Effector memory CD4-positive, alpha-beta T cell (primary cell): ENCODE measurements around the gene ZNF488.
"Not testable (repeated sequence)": the region's sequence is repeated elsewhere in the genome, so short reads cannot be mapped to it uniquely, and the experiment has no call there.

Experiments
- DNase-seq, 3 donors: peaks; one replicate each; pipeline ENCODE4 v3.0.0-alpha.2; 2020
- H3K27ac ChIP-seq: 2 replicates; pipeline ENCODE4 v1.7.0; 2013; ENCODE audit warnings: mild to moderate bottlenecking, low read length, moderate library complexity; ENCODE audit not compliant: insufficient read depth, poor library complexity, severe bottlenecking
- H3K27me3 ChIP-seq: replicated peaks from 2 replicates; pipeline ENCODE4 v1.7.0; 2013; ENCODE audit warnings: mild to moderate bottlenecking, low read length; ENCODE audit not compliant: insufficient read depth, control insufficient read depth, poor library complexity, severe bottlenecking
- H3K36me3 ChIP-seq: 2 replicates; pipeline ENCODE4 v1.7.0; 2013; ENCODE audit warnings: mild to moderate bottlenecking, low read length, moderate library complexity; ENCODE audit not compliant: control insufficient read depth, insufficient read depth
- H3K4me1 ChIP-seq: 2 replicates; pipeline ENCODE4 v1.7.0; 2013; ENCODE audit warnings: low read length, mild to moderate bottlenecking; ENCODE audit not compliant: control insufficient read depth, insufficient read depth, poor library complexity, severe bottlenecking
- H3K4me3 ChIP-seq: 2 replicates; pipeline ENCODE4 v1.7.0; 2013; ENCODE audit warnings: low read length, low read depth, mild to moderate bottlenecking; ENCODE audit not compliant: insufficient read depth, poor library complexity, severe bottlenecking
- H3K9me3 ChIP-seq: 2 replicates; pipeline ENCODE4 v1.7.0; 2013; ENCODE audit warnings: mild to moderate bottlenecking, low read length, moderate library complexity; ENCODE audit not compliant: control insufficient read depth

ZNF488 gene

DNA sequence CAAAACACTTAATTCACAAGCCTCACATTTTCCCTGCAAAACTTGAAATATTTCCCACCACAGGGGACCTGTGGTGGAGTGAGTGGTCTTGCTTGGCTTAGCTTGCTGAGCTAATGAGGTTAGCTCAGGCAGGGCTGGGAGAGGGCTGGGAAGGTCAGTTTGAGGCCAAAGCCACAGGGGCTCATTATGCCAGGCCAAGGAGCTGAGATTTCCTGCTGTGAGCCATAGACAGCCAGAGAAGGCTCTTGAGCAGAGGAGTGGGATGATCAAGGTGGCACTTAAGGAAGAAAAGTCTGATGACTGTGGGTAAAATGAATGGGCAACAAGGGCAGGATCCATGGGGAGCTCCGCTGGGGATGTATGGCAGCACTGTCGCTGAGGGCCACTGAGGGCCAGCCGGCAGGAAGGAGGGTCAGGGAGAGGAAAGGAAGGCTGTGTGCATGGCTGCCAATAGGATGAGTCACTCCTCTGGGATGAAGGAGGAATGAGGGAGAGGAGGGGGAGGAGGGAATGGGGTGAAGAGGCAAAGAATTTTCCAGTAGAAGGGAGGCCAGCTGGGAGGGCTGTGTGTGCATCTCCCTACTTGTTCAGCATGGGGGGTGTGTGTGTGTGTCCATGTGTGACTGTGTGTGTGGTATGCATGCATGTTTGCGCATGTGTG, 18.7 kb upstream of the ZNF488 start:
- H3K4me1 ChIP-seq: no peaks in the 10 kb centered on the region
- no peak overlapping the region for H3K27ac ChIP-seq
- no peaks in the 10 kb centered on the region for H3K27me3 ChIP-seq
- no peak for DNase-seq
- H3K4me3 ChIP-seq: no peak overlapping the region
- H3K36me3 ChIP-seq: no peaks in the 10 kb centered on the region
- no peaks in the 10 kb centered on the region for H3K9me3 ChIP-seq

DNA sequence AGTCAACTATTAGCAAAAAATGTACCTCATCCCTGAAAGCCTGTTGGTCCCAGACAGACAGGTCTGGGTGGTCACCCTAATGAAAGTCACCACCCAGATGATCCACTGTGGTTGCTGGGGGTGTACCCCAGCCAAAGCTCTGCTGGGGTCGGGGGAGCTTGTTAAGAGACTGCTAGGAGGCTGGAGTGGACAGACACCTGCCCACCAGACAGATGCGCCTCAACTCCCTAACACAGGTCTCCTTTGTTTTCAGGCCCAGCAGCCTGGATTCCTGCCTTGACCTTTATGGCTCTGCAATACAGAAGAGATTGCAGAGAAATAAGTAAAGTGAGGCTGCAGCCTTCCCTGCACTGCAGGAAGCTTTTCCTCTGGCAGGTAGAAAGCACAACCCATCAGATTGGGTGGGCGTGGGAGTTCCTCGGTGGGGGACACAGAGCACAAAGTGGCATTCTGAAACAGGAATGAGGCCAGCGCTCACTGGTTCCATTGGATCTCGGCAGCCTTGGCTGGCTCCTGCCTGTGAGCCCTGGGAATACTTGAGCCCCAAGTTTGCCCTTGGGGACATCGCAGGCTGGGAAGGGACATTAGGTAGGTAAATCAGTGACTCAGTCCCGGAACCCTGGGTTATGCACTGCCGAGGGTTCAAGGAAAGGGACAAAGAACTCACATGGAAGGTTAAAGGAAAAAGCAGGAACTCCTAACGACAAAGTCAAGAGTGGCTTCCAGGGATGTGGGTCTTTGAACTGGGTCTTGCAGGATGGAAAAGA, 18.0 kb upstream of the ZNF488 start:
- H3K36me3 ChIP-seq: no peaks in the 10 kb centered on the region
- no peaks in the 10 kb centered on the region for H3K27me3 ChIP-seq
- H3K9me3 ChIP-seq: no peaks in the 10 kb centered on the region
- DNase-seq: no peak
- no peak overlapping the region for H3K4me3 ChIP-seq
- no peaks in the 10 kb centered on the region for H3K4me1 ChIP-seq
- no peak overlapping the region for H3K27ac ChIP-seq

DNA sequence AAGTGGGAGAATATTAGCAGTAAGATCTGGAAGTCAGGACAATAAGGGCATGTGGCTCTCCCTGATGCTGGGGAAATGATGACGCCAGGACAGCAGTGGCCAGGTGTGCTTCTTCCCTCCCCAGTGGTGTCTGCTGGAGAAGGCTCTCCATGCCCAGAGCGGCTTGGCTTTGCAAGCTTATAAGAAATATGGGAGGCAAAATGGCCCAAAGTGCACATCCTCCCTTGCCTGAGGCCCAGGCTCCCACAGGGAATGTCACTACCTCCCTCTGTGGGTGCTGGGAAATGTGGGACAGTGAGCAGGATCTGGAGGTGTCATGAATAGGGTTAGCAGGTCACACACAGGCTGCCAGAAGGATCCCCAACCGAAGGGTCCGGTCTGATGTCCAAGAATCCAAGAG, 17.1 kb upstream of the ZNF488 start:
- Histone ChIP-seq H3K36me3 (no peaks in the 10 kb centered on the region), H3K4me3 (no peak overlapping the region)

DNA sequence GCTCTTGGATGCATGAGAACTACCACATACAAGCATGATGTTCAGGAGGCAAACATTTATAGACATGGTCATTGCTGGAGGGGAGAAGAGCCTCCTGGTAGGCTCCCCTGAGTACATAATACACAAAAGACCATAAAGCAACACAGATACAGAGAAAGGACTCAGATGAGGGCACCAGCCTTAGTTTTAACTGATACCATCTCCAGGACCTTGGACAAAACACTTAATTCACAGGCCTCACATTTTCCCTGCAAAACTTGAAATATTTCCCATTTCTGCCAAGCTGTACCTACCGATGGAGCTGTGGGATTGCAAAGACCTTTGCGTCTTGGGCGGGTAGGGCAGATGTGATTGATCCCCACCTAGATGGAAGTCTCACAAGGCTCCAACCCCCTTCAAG, 16.7 kb upstream of the ZNF488 start:
- Histone ChIP-seq H3K4me1 (no peaks in the 10 kb centered on the region), H3K36me3 (no peaks in the 10 kb centered on the region), H3K4me3 (no peak overlapping the region), H3K27me3 (no peaks in the 10 kb centered on the region), H3K27ac (no peak overlapping the region), H3K9me3 (no peaks in the 10 kb centered on the region)
- no peak for DNase-seq

More for the DNA sequence above, 17.1 kb upstream of the ZNF488 start:
- Histone ChIP-seq H3K9me3 (no peaks in the 10 kb centered on the region), H3K27me3 (no peaks in the 10 kb centered on the region), H3K27ac (no peak overlapping the region), H3K4me1 (no peaks in the 10 kb centered on the region)
- no peak for DNase-seq

DNA sequence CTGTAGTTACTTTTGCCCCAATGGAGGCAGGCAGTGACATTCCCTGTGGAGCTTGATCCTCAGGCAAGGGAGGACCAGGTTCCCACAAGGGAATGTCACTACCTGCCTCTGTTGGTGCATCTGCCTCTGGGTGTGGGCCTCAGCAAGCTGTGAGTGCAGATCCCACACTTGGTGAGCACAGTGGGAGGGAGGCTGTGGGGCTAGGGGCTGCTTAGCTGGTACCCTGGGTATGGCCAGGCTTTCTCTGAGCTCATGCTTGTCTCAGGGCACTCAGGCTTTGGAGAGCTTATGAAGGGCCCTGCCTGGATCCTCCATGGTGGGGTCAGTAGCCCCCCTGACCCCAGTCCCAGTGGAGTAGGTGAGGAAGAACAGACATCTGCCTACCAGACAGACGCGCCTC, 16.2 kb upstream of the ZNF488 start:
- no peak for DNase-seq
- no peaks in the 10 kb centered on the region for H3K27me3 ChIP-seq
- no peaks in the 10 kb centered on the region for H3K36me3 ChIP-seq
- no peak overlapping the region for H3K4me3 ChIP-seq
- H3K4me1 ChIP-seq: no peaks in the 10 kb centered on the region
- H3K27ac ChIP-seq: no peak overlapping the region
- H3K9me3 ChIP-seq: no peaks in the 10 kb centered on the region

DNA sequence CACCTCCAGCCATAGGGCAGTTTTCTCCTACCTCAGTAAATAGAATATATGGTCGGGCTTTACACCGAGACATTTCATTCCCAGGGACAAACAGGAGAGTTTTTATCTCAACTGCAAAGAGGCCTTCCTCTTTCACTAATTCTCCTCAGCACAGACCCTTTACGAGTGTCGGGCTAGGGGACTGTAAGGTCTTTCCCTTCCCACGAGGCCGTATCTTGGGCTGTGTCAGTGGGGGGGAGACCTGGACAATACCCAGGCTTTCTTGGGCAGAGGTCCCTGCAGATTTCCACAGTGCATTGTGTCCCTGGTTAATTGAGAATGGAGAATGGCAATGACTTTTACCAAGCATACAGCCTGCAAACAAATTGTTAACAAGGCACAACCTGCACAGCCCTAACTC, 13.2 kb upstream of the ZNF488 start:
- H3K27me3 ChIP-seq: no peaks in the 10 kb centered on the region
- H3K4me1 ChIP-seq: no peaks in the 10 kb centered on the region
- no peak for DNase-seq
- H3K4me3 ChIP-seq: no peak overlapping the region
- H3K27ac ChIP-seq: no peak overlapping the region
- H3K9me3 ChIP-seq: no peaks in the 10 kb centered on the region
- H3K36me3 ChIP-seq: no peaks in the 10 kb centered on the region

DNA sequence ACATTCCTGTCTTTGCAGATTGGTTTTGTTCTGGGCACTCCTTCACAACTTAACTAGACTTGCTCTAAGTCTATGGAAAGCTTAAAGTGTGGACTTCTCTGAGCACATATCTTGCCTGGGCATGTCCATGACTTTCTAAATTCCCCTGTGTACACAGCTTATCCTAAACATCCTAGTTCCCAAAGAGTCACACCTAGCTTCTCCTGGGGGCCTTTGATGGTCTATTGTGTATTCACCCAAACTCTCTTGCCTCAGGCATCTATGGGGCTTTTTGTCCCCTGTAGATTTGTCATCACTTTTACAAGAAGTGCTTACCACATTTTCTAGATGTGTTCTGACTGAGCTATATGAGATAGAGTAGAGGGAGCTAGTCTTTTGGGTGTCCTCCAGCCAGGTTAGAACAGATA, 12.2 kb upstream of the ZNF488 start:
- no peaks in the 10 kb centered on the region for H3K36me3 ChIP-seq
- no peaks in the 10 kb centered on the region for H3K4me1 ChIP-seq
- H3K9me3 ChIP-seq: no peaks in the 10 kb centered on the region
- no peak overlapping the region for H3K4me3 ChIP-seq
- H3K27me3 ChIP-seq: no peaks in the 10 kb centered on the region
- DNase-seq: no peak
- no peak overlapping the region for H3K27ac ChIP-seq

DNA sequence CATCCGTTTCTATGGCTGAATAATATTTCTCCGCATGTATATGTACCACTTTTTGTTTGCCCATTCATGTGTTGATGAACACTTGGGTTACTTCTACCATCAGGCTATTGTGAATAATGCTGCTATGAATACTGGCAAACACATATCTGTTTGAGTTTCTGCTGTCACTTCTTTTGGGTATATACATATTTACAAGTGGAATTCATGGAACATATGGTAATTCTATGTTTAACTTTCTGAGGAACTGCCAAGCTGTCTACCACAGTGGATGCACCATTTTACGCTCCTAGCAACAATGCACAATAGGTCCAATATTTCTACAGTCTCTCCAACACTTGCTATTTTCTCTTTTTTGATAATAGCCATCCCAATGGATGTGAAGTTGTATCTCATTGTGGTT, 5.5 kb upstream of the ZNF488 start:
- no peak for DNase-seq
- Histone ChIP-seq H3K36me3 (no peaks in the 10 kb centered on the region), H3K4me1 (no peaks in the 10 kb centered on the region), H3K27ac (no peak overlapping the region), H3K4me3 (no peak overlapping the region), H3K27me3 (peaks cover 2% of the 10 kb centered on the region), H3K9me3 (no peaks in the 10 kb centered on the region)

DNA sequence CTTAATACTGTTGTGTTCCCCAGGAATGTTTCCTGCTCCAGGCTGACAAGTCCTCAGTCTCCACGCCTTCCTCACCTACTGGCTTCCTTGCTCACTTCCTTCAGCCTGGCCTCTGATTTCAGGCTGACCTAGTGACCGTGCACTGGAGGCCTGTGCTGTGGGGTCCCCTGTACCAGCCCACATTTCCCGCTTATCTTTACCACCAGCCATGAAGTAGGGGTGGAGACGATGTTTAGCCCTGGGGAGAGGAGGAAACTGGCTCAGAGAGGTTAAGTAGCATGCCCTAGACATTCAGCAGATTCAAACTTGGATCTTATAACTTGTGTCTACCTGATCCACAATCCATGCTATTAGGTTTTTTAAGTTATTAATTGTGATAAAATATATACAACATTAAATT, 4.8 kb upstream of the ZNF488 start:
- no peaks in the 10 kb centered on the region for H3K9me3 ChIP-seq
- no peak overlapping the region for H3K27ac ChIP-seq
- peaks cover 2% of the 10 kb centered on the region for H3K27me3 ChIP-seq
- DNase-seq: no peak
- H3K4me3 ChIP-seq: no peak overlapping the region
- no peaks in the 10 kb centered on the region for H3K4me1 ChIP-seq
- H3K36me3 ChIP-seq: no peaks in the 10 kb centered on the region

DNA sequence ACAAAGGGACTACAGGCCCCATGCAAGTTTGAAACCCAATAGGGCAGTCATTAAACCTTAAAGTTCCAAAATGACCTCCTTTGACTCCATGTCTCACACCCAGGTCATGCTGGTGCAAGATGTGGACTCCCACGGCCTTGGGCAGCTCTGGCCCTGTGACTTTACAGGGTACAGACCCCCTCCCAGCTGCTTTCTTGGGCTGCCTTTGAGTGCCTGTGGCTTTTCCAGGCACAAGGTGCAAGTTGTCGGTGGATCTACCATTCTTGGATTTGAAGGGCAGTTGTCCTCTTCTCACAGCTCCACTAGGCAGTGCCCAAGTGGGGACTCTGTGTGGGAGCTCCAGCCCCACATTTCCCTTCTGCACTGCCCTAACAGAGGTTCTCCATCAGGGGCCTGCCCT, 2.0 kb upstream of the ZNF488 start:
- H3K36me3 ChIP-seq, H3K27me3 ChIP-seq: not testable (repeated sequence)

More for the DNA sequence above, 2.0 kb upstream of the ZNF488 start:
- not testable (repeated sequence) for H3K4me3 ChIP-seq, H3K9me3 ChIP-seq, H3K4me1 ChIP-seq, DNase-seq, H3K27ac ChIP-seq
